ENCODE data around the gene RND3.

GRCh38 chr2:150468350-150468960 lies 19.0 kb downstream of the RND3 start:
- no peak for TF ChIP-seq MTA2 (IDR thresholded peaks at IDR 0.05; ENCODE audit: low read depth)
- TF ChIP-seq CHD2 (IDR thresholded peaks at IDR 0.05; ENCODE audit: borderline replicate concordance, low read depth, low read length) = no peak
- no peak for TF ChIP-seq ZBTB4 (CRISPR knock-in tag; IDR thresholded peaks at IDR 0.05)
- TF ChIP-seq SIX5 (IDR thresholded peaks at IDR 0.05; ENCODE audit: low read depth, low read length, severe bottlenecking) = no peak
